IPS-18c (cell line): Measurements from ENCODE around the gene CROCC2.

Experiments used
- H3K4me3 ChIP-seq: 2 replicates; pipeline ENCODE4 v1.7.0; 2013; ENCODE audit warnings: low read depth, mild to moderate bottlenecking, low read length, moderate library complexity; ENCODE audit not compliant: insufficient read depth
- H3K9me3 ChIP-seq: one replicate; pipeline ENCODE4 v1.6.1; 2013; ENCODE audit warnings: mild to moderate bottlenecking, low read length, moderate library complexity; ENCODE audit not compliant: control insufficient read depth, insufficient read depth

Gene CROCC2

DNA sequence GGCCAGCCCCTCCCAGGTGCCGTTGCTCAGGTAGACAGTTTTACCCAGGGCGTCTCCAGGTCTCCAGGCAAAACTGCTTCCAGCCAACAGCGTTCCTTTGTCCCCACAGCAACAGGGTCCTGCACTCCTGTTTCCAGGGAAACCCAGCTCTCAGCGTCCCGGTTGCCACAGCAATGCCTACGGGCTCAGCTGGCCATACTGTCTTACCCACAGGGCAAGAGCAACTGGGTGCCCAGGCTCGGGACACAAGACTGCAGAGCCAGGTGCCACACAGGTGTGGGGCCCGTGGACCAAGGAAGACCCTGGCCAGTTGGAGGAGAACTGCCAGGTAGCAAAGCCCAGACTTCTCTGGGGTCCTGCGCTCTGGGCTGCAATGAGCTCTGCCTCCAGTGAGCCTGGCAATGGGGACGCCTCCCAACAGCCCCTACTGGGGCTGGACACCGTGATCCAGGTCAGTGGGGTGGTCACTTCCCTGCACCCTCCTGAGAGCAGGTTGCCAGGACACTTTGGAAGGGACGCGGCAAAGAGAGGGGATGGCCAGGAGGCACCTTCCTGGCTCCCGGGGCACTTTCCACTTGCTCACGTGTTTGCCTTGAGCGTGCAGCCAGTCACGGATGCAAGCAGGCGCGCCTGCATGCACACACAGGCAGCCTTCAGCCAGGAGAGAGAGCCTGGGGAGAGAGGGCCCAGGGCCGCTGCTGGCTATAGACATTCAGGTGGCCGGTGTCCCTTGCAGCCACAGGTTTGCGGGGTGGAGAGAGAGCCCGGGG is at the start of gene CROCC2:
Gene CROCC2, plus strand, starts transcription at position 196 of the 770 bp plus-strand sequence. Its CDS starts 178 bp downstream, at position 374.
- Histone ChIP-seq H3K9me3 (no peaks in the 10 kb centered on the region), H3K4me3 (no peak within 1 kb of the TSS)

DNA sequence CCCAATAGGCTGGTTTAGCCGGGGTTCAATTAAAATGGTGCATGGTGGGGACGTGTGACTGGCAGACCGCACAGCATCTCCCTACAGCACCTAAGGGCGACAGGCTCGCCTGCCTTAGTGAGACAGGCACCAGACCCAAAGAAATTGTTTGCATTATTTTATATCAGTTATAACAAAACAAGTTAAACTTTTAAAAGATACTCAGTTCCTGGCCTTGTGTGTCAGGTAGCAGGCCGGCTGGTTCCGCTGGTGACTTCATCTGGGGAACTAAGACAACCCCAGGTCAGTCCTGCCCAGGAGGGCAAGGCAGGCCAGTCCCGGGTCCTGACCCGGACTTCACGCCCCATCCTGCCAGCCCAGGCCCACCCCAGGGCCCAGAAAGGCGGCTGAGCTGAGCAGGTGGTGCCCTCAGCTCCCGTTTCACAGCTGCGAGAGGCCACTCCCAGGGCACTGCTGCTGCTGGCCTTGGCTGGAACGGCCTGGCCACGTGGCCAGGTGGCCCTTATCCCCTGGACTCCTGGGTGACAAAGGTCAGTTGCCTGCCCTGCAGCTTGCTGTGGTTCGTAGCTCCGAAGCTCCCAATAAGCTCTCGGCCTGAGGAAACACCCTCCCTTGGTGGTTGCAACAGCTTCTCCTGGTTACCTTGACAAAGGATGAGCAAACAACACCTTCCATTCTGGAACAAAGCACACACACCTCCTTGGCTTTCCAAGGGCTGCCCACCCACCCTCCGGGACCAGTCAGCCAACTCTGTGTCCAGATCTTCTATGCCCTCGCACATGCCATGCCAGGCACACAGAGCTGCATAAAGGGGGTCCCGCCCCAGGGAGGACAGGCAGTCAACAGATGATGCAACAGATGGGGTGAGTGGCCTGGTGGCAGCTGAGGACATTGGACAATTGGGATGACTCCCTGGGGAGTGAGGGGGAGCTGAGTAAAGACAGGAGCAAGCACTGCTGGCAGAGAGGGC is 48.8 kb upstream of the CROCC2 start:
- Histone ChIP-seq H3K4me3 (no peak overlapping the region), H3K9me3 (peaks cover 4% of the 10 kb centered on the region)

DNA sequence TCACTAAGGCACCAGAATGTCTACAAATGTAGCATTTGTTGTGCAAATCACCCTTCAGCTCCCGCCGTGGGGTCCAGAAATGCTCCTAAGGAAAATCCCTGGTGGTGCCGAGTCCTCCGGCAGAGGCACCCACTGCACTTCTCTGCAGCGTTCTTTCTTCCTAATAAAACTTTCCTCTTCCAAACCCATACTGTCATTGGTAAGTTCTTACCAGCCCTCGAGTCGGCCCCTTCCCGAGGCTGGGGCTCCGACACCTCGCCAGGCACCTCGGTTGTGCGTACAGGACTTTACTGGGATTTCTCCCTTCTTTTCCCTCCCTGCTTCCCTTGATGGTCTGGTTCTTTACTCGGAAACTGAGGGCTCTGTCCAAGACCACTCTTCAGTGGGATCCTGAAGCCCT is 47.8 kb upstream of the CROCC2 start:
- Histone ChIP-seq H3K9me3 (peaks cover 4% of the 10 kb centered on the region), H3K4me3 (no peak overlapping the region)

DNA sequence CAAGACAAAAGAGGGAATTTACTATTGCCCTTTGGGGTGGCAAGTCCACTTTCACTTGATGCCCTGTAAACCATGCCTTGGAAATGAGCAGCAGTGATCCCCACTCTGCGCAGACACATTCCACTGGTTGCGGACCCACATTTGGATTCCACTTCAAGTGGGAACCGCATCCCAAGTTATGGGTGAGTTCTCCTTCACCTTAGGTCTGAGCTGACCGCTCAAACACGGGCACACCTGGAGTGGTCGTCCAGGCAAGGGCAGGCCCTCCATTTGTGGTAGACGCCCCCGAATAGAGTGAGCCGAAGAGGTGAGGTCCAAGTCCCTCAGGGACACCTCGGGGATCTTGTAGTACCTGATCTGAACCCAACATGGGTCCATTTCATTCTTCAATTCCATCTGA is 47.3 kb upstream of the CROCC2 start:
- Histone ChIP-seq H3K4me3 (no peak overlapping the region), H3K9me3 (peaks cover 4% of the 10 kb centered on the region)

DNA sequence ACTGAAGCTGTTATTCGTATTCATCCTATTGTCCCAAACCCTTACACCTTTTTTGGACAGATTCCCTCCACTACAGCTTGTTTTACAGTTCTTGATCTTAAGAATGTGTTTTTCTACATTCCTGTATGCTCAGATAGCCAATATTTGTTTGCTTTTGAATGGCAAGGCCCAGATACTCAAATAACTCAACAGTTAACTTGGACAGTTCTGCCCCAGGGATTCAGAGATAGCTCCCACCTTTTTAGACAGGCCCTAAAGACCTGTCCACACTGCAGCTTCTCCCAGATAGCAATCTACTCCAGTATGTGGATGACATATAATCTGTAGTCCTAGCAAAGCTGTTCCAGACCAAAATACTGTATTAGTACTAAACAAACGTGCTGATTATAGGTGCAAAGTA is 44.6 kb upstream of the CROCC2 start:
- Histone ChIP-seq H3K9me3 (no peaks in the 10 kb centered on the region), H3K4me3 (no peak overlapping the region)

DNA sequence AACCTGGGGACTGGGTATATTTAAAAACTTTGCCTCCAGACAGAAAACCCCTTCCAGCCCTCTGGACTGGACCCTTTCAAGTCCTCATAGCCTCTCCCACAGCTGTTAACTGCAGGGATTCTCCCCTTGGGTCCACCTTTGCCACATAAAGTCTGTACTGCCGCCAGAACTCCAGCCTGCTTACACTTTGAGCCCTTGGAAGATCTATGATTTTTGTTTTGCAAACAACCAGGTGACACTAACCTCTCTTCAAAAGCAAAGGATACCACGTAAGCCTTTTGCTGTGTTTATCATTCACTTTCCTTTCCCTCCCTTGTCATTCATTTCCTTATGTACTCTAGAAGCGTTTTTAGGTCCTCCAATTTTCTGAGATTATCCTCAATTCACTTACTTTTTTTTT is 41.7 kb upstream of the CROCC2 start:
- Histone ChIP-seq H3K4me3 (no peak overlapping the region), H3K9me3 (no peaks in the 10 kb centered on the region)

DNA sequence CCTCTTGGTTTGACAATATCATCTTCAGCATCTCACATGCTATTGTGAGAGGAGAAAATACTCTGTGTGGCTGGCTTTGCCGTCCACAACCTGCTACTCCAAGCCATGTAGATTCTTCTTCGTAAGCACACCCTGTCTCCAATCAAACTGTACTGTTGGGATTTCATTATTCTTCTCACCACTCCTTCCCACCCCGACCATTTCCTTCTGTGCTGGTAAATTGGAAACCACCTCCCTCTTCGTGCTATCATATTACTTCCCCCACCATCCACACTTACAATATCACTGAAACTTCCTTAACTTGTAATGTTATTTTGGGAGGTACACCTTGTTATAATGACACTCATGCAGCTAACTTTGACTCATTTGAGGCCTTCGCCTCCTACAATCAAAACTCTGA is 40.7 kb upstream of the CROCC2 start:
- H3K4me3 ChIP-seq, result no peak overlapping the region
- no peaks in the 10 kb centered on the region for H3K9me3 ChIP-seq

DNA sequence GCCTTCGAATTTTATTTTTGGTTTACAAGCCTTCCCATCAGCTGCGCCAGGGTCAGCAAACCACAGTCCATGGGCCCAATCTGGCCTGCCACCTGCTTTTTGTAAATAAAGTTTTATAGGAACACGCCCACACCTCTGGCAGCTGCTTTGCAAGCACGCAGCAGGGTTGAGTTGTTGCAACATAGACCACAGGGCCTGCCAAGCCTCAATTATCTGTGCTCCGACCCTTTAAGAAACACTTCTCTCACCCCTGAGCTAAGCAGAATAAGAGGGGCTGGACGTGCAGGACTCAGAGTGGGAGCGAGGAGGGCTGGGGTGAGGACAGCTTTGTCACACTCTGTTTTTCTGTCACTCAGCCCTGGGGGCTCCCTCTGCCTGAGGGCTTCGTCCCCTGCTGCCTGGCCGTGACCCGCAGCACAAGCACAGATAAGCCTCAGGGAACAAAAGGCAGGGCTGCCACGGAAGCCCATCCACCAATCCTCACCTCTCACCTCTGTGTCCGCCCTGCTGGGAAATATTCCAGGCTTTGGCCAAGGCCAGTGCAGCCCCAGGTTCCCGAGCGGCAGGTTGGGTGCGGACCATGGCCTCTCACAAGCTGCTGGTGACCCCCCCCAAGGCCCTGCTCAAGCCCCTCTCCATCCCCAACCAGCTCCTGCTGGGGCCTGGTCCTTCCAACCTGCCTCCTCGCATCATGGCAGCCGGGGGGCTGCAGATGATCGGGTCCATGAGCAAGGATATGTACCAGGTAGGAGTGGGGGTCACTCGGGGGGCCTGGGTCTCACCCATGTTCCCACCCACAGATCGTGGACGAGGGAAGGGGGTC is 37.6 kb upstream of the CROCC2 start, which contains the start of gene AGXT:
Gene AGXT, plus strand, starts transcription at position 539 of the 823 bp plus-strand sequence. Its CDS starts 42 bp downstream, at position 581.
- H3K4me3 ChIP-seq, result no peak within 1 kb of the TSS
- no peaks in the 10 kb centered on the region for H3K9me3 ChIP-seq

DNA sequence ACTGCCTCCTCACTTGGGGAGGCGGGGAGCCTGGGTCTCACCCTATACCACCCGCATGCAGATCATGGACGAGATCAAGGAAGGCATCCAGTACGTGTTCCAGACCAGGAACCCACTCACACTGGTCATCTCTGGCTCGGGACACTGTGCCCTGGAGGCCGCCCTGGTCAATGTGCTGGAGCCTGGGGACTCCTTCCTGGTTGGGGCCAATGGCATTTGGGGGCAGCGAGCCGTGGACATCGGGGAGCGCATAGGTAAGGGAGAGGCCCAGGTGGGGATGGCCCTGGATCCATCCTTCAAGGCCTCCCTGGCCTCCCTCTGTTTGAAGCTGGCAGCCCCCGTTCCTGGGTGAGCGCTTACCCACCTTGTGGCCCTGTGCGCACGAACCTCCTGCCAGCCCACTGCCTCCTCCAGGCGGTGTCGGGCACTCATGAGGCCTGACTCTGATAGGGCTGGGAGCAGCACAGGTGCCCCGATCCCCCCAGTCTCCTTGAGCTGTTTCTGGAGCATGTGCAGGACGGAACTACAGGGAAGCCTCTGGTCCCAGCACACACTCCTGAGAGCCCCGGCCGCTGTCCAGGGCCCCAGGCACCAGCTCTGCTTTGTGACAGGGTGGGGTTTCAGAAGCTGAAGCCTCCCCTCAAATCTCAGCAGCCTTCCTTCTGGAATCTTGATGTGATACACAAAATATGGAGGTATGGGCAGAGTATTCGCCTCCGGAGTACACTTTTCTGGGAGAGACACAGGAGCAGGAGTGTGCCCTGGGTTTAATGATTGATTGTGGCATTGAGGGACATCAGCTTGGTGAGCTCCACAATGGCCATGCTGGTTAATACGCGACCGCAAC is 36.8 kb upstream of the CROCC2 start:
- H3K4me3 ChIP-seq, result no peak overlapping the region
- no peaks in the 10 kb centered on the region for H3K9me3 ChIP-seq

DNA sequence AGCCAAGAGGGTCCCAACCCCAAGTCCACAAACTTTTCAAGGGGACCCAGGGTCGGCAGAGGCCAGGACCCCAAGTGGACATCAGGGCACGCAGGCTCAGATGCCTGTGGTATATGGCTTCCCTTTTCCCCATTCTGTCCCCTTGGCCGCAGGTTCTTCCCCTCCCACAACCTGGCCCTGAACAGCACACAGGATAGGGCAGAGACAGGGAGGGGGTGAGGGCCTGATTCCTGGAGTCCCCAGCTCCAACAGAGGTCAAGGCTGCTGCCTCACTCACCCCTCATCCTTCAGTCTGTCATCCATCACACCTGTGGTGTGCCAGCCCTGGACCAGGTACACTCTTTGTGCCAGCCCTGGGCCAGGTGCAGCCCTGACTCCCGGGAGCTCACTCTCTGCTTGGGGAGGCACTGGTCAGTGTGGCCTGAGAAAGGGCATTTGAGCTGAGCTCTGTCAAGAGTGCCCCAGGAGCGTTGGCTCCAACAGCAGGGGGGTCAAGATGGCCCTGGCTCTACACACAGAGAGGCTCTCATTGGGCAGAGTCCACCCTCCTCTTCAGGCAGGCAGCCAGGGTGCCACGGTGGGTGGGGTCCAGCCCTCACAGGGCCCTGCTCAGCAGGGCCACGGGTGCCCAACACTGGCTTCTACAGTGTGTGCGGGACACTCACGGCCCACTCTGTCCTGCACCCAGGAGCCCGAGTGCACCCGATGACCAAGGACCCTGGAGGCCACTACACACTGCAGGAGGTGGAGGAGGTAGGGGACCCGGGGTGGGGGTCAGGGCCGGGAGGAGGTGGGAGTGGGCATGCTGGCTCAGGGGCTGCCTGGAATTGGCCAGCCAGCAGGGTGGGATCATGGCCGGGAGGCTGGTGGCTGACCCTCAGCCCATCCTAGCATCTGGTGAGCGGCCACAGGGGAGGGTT is 35.9 kb upstream of the CROCC2 start:
- no peaks in the 10 kb centered on the region for H3K9me3 ChIP-seq
- no peak overlapping the region for H3K4me3 ChIP-seq

DNA sequence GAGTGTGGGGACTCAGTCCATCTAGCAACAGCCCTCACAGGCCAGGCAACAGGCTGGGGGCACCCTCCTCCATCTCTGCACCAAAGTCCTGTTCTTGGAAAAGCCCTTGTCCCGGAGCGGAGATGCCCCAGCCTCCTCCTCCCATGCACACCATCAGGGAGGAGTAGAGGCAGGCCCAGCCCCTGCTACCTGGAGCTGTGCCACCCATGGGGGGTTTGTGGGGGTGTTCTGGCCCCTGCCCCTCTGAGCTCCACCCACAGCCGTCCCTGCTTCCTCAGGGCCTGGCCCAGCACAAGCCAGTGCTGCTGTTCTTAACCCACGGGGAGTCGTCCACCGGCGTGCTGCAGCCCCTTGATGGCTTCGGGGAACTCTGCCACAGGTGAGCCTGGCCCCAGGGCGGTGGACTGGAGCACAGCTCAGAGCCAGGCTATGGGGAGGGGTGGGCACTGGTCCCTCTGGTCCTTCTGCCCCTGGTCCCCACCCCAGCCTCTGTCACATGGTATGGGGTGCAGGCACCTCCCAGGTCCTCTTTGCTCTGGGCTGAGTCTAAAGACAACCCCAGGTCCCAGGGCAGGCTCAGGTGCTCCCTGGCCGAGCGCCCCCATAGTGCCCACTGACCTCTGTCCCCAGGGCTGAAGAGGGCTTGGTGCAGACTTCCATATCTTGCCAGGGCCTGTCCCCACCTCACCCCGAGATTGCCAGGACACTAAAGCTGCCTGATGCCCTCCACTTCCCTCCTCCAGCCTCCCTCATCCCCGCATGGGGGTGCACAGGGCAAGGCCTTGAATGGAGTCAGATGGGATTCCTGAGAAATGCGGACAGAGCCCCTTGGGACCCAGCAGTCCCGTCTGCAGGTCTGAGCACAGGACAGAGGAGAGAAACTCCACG is 34.8 kb upstream of the CROCC2 start:
- Histone ChIP-seq H3K9me3 (no peaks in the 10 kb centered on the region), H3K4me3 (no peak overlapping the region)

DNA sequence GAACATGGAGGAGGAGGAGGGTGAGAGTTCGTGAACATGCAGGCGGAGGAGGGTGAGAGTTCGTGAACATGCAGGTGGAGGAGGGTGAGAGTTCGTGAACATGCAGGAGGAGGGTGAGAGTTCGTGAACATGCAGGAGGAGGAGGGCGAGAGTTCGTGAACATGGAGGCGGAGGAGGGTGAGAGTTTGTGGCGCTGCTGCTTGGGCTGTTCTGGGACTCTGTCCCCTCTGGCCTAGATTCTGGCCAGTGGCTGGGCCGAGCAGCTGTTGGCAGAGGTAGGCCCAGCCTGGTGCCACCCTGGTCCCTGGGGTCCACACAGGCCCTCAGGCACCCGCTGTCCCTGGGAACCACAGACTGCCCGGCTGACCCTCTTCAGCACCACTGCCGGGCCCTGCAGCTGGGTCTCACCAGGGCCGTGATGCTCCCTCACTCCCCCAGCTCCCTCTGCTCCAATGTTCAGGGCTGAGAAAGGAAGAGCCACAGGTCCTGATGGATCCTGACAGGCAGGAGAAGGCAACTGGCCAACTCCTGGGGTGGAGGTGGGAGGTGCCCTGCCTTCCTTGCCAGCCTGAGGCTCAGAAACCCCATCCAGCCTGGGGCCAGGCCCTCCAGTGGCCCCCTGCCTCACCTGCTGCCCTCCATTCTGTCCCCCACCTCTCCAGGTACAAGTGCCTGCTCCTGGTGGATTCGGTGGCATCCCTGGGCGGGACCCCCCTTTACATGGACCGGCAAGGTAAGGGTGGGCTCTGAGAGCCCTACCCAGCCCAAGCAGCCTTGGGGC is 33.6 kb upstream of the CROCC2 start:
- H3K4me3 ChIP-seq, result no peak overlapping the region
- H3K9me3 ChIP-seq, result no peaks in the 10 kb centered on the region

DNA sequence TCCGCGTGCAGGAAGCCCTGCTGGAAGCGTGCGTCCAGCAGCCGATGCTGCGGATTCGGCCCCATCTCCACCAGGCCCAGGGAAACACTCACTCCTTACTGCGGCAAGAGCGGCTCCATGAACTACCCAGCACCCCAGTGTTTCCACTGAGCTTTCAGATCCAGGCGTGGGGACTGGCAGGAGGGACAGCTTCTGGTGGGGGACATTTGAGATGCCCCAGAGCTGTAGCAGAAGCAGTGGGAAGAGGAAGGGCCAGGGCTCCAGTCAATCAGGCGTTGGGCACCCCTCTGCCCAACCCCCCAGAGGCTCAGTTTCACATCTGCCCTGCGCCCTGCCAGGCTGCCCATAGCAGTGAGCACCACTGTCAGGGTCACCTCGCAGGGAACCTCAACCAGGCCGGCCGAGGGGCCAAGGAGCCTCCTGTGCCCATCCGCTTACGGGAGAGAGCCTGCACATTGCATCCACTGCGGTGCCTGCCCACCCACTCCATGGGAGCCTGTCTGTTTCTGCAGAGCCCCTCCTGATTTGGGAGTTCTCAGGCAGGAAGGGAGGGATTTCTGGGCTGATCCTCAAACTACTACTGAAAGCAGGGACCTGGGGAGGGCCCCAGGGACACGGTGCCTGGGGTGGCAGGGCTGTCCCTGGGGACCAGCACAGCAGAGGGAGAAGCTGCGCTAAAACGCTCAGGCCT is 32.9 kb upstream of the CROCC2 start:
- Histone ChIP-seq H3K4me3 (no peak overlapping the region), H3K9me3 (no peaks in the 10 kb centered on the region)
